HG03097 (cell line): Measurements from ENCODE around the gene OGFR.
A peak's percentile ranks its signal among the peaks of the same experiment; 100 is the strongest.

ENCODE experiments used
- ATAC-seq: cut with Tn5 transposase; IDR thresholded peaks from one replicate; pipeline ENCODE4 v1.9.1; 2021; ENCODE audit not compliant: unreplicated experiment, low FRiP score

The OGFR gene

DNA sequence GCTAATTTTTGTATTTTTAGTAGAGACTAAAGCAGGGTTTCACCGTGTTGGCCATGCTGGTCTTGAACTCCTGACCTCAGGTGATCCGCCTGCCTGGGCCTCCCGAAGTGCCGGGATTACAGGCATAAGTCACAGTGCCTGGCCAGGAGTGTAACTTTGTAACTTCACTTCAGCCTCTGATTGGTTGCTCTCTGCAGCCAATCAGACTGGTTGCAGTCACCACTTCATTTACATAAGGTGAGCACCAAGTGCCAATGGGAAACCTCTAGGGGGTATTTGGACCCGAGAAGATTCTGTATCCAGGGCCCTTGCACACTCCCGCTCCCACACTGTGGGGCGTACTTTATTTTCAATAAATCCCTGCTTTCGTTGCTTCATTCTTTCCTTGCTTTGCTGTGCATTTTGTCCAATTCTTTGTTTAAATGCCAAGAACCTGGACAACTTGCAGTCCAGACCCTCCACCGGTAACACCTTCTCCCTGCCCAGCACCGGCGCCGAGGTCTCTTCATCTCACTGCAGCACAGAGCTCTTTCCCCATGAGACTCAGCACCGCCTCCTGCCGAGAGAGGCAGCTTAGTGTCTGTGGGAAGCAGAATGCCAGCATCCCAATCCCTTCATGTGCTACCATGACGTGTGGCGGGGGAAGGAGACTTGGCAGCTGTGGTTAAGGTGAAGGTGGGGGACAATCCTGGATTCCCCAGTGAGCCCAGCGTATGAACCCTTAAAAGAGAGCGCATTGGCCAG lies 22.3 kb upstream of the OGFR start:
- no peak for ATAC-seq

DNA sequence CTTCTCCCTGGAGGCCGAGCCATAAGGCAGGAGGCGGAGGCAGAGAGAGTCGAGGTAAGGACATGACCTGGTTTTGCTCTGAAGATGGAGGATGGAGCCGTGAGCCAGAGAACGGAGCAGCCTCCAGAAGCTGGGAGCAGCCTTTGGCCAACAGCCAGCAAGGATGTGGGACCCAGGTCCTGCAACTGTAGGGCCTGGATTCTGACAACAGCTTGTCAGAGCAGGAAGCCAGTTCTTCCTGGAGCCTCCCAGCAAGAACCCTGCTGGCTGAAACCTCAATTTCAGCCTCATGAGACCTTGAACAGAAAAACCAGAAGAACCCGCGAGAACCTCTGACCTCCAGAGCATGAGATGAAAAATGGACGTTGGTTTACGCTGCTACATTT lies 21.7 kb upstream of the OGFR start:
- ATAC-seq, result no peak

DNA sequence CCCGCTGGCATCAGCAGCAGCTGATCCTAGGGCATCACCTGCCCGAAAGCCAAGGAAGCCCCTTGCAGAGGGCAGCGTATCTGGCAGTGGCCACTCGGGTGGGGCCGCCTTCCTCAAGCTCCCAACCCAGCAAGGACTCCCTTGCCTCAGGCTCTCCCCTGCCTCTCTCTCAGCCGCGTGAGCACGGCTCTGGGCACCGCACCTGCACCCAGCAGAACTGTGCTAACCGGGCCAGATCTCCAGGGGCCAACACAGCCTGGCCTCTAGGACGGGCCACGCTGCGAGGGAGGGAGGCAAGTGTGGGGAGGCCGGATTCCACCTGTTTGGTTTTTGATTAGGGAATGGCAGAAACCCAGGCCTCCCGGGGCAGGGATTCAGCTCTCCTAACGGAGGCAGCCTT lies 20.1 kb upstream of the OGFR start:
- ATAC-seq, result no peak

DNA sequence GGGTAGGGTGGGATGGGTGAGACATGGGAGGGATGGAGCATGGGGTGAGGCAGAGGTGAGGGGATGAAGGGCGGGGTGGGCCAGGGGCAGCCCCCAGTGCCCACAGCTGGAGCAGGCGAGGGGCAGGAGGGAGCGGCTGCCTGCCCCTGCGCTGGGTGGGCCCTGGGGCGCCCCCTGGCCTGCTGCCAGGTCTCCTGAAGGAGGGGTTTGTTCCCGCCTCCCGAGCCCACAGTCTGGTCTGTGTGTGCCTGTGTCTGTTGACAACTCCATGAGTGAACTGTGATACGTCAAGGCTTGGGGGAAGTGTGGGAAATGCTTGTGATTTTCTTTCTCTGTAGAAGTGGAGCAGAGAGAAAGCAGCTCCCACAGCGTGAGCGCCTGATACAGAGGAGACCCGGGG lies 19.2 kb upstream of the OGFR start:
- ATAC-seq, result no peak

DNA sequence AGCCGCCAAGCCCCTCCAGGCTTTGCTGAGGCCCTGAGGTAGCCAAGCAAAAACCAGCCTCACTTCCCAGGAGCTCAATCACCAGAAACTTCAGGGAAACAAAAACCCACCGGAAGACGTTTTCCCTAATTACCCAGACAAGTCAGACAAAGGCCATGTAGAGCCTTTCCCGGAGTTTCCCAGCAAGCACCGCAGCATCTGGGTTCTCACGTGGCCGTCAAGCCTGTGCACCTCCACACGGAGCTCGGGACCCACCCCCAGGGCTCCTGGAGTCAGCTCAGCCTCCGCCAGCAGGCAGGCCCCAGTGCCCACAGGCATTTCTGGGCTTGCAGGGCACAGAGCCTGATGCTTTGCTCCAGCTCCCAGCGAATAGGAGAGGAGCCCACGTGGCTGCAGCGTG lies 18.5 kb upstream of the OGFR start:
- no peak for ATAC-seq

DNA sequence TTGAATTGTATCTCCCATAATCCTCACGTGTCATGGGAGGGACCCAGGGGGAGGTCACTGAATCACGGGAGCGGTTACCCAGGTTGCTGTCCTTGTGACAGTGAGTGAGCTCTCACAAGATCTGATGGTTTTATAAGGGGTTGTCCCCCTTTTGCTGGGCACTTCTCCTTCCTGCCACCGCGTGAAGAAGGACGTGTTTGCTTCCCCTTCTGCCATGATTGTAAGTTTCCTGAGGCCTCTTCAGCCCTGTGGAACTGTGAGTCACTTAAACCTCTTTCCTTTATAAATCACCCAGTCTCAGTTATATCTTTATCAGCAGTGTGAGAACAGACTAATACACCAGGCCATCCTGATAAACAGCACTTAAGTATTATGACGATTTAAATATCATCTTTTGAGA lies 17.3 kb upstream of the OGFR start:
- ATAC-seq, result no peak

DNA sequence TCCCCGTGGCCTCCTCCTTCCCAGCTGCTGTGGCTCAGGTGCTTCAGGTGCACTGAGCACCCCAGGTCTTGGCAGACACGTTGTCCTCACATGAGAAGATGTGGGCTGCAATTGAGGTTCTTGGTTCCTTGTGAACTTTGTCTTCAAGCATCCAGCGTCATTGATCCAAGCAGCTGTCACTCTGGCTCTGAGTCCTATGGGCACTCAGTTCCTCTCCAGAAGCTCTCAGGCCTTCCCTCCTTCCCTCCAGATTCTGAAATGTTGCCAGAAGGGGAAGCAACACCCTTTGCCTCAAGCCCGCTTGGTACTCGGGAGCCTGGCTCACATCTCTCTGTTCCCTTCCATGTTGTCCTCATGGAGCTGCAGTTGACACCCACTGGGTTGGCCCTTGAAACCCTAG lies 16.8 kb upstream of the OGFR start:
- no peak for ATAC-seq

DNA sequence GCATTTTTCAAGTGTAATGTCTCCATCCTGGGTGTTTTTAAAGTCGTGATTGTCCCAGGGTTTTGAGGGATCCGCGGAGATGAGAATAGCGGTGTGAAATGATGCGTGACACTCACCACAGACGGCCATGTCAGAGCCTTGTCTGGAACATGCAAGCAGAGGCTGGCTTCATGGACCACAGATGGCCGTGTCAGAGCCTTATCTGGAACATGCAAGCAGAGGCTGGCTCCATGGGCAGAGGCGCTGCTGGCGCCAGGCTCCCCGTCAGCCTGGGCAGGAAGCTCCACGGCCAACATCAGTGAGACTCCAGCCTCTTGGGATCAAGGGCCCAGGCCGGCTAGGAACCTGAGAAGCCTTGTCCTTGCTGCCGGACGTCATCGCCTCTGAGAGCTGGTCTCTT lies 16.0 kb upstream of the OGFR start:
- ATAC-seq, result no peak

DNA sequence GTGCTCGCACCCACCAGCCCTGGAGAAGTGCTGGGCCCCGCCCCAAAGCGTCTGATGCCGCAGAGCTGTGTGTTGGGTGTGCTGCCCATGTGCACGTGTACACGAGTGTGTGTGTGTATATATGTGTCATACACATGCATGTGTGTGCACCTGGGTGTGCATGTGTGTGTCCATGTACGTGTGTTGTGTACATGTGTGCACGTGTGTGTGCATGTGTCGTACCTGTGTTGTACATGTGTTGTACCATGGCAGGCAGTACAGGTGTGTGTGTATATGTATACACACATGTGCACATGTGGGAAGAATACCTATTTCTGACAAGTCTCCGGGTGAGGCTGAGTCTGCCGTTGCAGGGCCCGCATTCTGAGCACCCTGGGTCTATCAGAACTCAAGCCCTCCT lies 14.6 kb upstream of the OGFR start:
- ATAC-seq, result no peak

DNA sequence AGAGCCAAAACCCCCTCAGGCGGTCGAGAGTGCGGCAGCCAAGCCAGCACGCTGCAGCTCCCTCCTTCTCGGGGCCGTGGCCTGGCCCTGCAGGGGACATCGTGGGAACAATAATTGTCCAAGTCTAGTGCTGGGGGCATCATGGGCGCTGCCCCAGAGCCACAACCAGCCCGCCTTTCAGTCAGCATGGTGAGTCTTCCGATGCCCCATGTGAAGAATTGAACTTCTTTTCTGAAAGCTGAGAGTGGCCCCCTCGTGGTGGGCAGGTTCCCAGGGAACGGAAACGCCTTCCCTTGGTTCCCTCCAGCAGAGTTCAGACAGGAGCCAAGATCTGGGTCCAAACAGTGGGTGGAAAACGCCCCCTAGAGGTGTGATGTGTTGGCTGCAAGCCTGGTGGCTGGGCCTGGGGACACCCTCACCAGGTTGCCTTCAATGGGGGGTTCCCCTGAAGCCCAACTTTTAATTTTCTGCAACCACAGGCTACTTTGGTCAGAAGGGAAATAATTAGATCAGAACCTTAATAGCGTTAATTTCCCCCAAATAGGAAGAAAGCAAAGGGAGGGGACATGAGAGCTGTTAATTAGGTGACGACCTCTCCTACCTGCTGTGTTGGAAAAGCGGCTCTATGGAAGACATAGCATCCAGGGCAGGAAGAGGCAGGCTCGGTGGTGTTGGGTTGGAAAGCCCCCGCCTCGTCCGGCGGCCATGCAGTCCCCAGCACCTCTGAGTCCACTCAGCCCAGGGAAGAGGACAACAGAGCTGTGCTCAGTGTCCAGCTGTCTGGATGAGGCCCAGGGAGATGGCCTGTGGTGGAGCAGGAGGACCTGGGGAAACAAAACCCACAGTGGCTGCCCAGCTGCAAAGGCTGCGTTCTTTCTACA lies 13.1 kb upstream of the OGFR start:
- ATAC-seq, result no peak

DNA sequence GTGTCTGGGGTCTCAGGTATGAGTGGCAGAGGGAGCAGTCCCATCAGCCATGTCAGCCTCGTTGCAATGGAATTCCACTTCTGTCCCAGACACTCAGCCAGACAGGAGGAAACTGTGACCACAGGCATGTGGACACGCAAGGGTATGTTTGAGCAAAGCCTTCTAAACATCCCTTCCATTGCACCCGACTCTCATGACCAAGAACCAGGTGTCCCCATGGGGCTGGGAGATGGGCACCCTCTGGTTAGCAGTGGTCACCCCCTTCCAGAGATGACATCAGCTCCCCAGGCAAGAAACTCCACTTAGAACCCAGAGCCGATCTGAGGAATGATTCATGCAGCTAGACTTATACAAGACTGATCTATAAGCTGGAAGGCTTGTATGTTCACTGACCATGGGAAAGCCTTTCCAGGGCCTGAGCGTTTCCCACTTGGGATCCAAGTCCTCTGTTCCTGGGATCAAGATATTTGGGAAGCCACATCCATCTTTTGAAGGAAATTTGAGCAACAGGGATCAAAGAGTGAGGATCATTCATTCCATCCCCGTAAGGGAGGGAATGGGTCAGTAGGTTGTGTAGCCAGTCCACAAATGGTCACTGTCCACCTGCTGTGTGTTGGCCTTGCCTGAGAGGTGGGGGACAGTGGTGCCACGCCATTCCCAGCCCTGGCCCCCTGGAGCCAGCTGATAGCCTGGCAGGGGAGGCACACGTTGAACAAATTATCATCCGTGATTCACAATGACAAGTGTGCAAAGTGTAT lies 12.3 kb upstream of the OGFR start:
- no peak for ATAC-seq

DNA sequence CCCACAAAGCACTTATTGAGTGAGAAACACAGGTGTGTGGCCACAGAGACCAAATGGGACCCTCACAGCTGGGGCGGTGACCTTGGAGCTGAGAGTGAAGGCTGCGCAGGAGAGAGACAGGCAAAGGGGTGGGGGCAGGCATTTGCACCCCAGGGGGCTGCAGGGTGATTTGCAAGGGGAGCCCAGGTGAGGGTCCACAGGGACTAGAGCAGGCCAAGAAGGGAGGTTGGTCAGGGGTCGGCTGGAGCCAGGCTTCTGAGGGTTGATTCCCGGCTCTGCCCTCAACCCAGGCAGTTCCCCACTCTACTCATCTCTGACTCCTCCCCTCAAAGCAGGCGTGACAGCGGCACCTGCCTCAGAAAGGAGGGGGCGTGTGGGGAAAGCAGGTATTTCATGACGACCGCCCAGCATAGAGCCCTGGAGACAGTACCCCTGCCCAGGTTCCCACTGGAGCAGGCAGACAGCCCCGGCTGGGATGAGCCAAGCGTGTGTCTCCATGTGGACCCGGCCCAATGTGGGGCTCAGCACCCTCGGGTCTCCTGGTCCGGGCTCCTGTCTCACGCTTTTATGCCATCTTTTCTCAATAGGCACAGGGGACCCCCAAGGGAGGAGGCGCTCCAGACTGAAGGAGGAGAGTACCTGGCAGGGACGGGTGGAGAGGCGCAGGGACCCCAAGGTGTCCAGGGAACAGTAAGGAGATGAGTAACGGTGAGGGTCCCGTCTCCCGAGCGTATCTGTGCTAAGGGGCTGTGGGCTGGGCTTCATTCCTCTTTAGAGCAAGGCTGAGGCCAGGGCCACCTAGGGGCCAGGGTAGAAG lies 11.5 kb upstream of the OGFR start:
- ATAC-seq, result no peak

DNA sequence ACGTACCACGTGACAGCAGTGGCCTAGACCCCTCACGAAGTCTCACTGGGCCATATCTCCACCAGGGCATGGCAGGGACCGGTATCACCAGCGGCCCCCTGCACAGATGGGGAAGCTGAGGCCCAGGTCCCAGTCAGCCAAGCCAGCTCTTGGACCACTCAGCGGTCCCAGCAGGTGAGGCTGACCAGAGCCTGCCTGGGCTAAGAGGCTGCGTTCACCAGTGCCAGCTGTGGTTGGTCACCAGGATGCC lies 11.0 kb upstream of the OGFR start:
- no peak for ATAC-seq

DNA sequence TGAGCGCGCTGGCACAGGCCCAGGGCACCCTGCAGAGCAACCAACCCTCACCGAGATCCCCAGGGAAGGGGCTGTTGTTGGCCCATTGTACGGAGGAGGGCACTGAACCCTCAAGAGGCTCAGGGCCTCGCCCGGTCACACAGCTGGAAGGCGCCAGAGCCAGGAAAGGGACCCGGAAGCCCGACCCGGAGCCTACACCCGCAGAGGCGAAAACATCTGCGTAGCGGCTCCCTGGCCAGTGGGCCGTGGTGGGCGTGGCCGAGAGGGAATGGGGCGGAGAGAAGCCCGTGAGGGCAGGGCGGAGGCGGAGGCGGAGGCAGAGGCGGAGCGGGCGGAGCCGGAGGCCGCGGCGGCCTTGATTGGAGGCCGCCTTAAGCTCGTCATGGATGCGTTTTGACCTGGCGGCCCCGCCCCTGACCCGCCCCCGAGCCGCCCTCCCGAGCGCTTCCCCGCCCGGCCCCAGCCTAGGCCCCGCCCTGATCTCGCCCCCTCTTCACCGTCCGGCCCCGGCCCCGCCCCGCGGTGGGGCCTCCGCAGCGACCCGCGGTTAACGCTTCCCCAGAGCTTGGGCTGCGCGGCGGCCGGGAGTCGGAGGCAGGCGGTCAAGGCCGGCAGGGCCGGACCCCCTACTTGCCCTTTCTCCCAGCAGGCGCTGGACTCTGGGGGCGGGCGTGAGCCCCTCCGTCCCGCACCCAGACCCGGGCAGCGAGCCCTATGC lies 10.5 kb upstream of the OGFR start:
- peak; percentile 69 for ATAC-seq

DNA sequence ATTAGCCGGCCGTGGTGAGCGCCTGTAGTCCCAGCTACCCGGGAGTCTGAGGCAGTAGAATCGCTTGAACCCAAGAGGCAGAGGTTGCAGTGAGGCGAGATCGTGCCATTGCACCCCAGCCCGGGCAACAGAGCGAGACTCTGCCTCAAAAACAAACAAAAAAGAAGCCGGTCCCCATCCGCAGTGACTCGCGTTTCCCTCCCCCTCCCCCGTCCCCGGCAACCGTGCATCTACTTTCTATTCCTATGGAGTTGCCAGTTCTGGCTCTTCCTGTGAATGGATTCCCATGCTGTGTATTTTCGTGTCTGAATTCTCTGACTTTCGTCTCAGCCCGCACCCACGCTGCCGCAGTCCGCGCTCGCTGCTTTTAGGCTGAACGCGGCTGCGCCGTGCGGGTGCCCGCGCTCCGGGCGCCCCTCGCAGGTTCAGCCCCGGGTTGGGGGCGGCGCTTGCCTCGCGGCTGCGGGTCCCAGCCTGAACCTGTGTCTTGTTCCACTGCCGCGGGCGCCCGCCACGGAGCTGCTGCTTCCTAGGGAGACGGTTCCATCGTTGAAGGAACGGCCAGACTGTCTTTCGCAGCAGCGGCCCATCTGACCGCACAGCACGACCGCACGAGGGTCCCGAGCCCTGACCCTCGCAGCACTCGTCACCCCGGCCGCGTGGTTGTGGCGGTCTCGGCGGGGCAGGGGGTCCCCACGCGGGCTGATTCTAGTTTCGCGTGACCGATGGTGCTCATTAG lies 9.4 kb upstream of the OGFR start:
- no peak for ATAC-seq

DNA sequence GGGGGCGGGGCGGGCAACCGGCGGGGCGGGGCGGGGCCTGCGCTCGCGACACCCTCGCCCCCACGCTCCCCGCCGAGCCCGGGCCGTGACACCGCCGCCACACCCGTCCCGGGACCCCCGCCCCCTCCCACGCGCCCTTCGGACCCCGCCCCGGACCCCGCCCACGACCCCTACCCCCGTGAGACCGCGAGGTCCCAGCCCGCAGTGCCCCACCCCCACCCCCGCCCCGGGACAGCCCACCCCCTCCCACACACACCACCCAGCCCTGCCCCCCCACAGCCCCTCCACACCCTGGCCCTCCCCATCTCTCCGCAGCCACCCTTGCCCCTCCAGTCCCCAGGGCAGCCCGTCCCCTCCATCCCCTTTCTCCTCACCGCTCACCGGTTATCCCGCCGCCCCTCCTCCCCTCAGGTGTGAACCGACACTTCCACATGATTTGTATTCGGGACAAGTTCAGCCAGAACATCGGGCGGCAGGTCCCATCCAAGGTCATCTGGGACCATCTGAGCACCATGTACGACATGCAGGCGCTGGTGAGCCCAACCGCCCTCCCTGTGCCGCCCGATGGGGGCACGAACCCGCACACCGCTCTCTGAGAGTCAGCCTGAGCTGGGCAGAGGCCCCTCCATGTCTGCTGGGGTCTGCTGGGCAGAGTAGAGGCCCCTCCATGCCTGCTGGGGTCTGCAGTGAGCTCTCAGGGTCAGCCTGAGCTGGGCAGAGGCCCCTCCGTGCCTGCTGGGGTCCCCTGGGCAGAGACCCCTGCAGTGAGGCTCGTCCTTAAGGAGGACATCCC lies 7.7 kb upstream of the OGFR start:
- no peak for ATAC-seq

DNA sequence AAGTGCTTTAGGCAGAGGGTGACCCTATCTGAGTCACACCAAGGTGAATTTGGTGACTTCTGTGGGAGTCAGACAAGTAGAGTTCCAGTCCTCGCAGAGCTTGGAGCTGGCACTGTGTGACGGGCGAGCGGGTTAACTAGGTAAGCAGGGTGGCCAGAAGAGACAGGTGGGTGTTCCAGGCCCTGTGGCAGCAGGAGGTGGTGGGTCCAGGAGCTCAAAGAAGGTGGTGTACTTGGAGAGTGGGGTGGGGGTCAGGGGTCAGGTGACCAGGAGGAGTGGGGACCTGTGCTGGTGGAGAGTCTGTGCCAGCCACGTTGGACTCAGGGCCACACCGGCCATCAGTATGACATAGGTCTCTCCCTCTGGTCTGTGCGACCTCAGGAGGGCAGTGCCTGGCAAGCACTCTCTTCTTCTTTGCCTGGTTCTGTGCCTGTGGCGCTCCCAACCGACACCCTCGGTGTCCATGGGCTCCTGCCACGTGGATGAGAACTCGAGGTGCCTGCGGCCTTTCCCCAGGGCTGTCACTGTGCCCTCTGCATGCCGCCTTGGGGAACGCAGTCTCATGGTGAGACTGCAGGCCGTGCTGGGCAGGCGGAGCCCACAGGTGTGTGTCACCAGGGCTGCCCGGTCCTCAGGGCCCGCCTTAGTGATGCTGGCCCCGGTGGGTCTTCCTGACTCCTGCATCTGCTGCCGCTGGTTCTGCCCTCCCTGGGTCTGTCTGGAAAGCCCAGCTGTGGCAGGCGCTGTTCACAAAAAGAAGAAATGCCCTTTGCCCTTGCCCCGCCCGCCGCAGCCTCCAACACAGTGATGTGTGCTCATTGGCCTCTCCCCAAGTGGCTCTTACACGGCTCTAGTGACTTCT lies 6.7 kb upstream of the OGFR start:
- ATAC-seq, result no peak

DNA sequence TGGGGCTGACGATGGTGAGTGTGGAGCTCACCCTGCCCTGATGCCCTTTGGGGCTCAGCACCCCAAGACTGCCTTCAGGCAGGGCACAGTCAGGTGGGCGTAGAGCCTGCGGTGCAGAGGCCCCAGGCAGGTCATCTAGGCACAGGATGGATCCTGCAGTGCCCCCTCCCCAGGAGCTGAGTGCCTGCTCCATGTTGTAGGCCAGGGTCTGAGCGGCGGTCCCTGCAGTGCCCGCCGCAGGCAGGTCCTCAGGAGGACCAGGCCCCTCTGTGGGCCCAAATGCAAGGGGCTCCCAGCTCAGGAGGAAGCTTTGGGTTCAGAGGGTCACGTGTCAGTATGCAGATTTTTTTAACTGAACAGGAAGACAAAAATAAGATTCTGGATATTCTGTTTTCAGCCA lies 5.6 kb upstream of the OGFR start:
- ATAC-seq, result no peak
